BLaER1 (cell line): Measurements from ENCODE around the gene SULT1A2.

Source experiments
- H3K27ac ChIP-seq: shearing (Covaris generic); formaldehyde crosslinking; 2 replicates; pipeline ENCODE4 v1.8.1; 2022
- H3K27me3 ChIP-seq: shearing (Covaris generic); formaldehyde crosslinking; 2 replicates; pipeline ENCODE4 v1.8.1; 2022
- H3K36me3 ChIP-seq: shearing (Covaris generic); formaldehyde crosslinking; 2 replicates; pipeline ENCODE4 v1.8.1; 2022
- H3K4me1 ChIP-seq: shearing (Covaris generic); formaldehyde crosslinking; 2 replicates; pipeline ENCODE4 v1.8.1; 2022
- H3K4me2 ChIP-seq: shearing (Covaris generic); formaldehyde crosslinking; 2 replicates; pipeline ENCODE4 v1.8.1; 2022
- H3K4me3 ChIP-seq: shearing (Covaris generic); formaldehyde crosslinking; 2 replicates; pipeline ENCODE4 v1.8.1; 2022
- H3K9ac ChIP-seq: shearing (Covaris generic); formaldehyde crosslinking; 2 replicates; pipeline ENCODE4 v1.8.1; 2022
- H3K9me3 ChIP-seq: shearing (Covaris generic); formaldehyde crosslinking; 2 replicates; pipeline ENCODE4 v1.8.1; 2022
- H4K20me1 ChIP-seq: shearing (Covaris generic); formaldehyde crosslinking; 2 replicates; pipeline ENCODE4 v1.8.1; 2022
- Cebpa-rat ChIP-seq: shearing (Covaris generic); IDR thresholded peaks from 2 replicates; pipeline ENCODE4 v1.8.1; 2022

Gene SULT1A2

GRCh38 chr16:28586466-28586865 lies 10.4 kb downstream of the SULT1A2 start:
- Histone ChIP-seq H4K20me1 (no peaks in the 10 kb centered on the region), H3K4me2 (no peak overlapping the region), H3K9ac (no peak overlapping the region), H3K9me3 (no peaks in the 10 kb centered on the region), H3K27ac (no peak overlapping the region), H3K27me3 (no peaks in the 10 kb centered on the region), H3K4me1 (no peaks in the 10 kb centered on the region), H3K36me3 (peaks cover 99% of the 10 kb centered on the region), H3K4me3 (no peak overlapping the region)
- no peak for TF ChIP-seq Cebpa-rat

- H4K20me1 ChIP-seq: no peaks in the 10 kb centered on the region
Measured at GRCh38 chr16:28585674-28586073, 11.2 kb downstream of the SULT1A2 start.

DNA sequence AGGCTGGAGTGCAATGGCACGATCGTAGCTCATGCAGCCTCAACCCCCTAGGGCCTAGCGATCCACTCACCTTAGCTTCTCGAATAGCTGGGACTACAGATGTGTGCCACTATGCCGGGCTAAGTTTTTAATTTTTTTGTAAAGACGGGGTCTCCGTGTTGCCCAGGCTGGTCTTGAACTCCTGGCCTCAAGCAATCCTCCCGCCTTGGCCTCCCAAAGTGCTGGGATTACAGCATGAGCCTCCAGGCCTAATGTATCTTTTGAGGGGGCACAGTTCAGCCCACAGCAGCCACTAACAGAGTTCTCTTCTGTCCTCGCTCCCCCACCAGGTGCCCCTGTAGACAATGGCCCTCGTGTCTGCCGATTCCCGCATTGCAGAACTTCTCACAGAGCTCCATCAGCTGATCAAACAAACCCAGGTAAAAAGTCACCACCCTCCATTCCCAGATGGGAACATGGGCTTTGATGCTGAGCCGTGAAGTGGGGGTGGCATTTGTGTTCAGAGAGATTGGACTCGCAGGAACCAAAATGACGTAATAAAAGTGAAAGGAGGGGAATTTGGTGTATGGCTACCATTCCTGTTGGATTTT lies 16.0 kb downstream of the SULT1A2 start:
- Histone ChIP-seq H3K4me3 (no peak overlapping the region), H3K27me3 (no peaks in the 10 kb centered on the region), H3K9me3 (no peaks in the 10 kb centered on the region), H3K4me1 (no peaks in the 10 kb centered on the region), H3K9ac (no peak overlapping the region), H3K4me2 (no peak overlapping the region), H4K20me1 (no peaks in the 10 kb centered on the region; the same call in 1 of the 2 replicates), H3K27ac (no peak overlapping the region), H3K36me3 (peaks cover 57% of the 10 kb centered on the region)
- no peak for TF ChIP-seq Cebpa-rat

More at GRCh38 chr16:28585674-28586073, 11.2 kb downstream of the SULT1A2 start:
- H3K9ac ChIP-seq: no peak overlapping the region
- no peaks in the 10 kb centered on the region for H3K4me1 ChIP-seq
- TF ChIP-seq Cebpa-rat: no peak
- peaks cover 99% of the 10 kb centered on the region for H3K36me3 ChIP-seq
- no peak overlapping the region for H3K4me3 ChIP-seq
- no peak overlapping the region for H3K4me2 ChIP-seq
- H3K9me3 ChIP-seq: no peaks in the 10 kb centered on the region
- H3K27me3 ChIP-seq: no peaks in the 10 kb centered on the region
- H3K27ac ChIP-seq: no peak overlapping the region

DNA sequence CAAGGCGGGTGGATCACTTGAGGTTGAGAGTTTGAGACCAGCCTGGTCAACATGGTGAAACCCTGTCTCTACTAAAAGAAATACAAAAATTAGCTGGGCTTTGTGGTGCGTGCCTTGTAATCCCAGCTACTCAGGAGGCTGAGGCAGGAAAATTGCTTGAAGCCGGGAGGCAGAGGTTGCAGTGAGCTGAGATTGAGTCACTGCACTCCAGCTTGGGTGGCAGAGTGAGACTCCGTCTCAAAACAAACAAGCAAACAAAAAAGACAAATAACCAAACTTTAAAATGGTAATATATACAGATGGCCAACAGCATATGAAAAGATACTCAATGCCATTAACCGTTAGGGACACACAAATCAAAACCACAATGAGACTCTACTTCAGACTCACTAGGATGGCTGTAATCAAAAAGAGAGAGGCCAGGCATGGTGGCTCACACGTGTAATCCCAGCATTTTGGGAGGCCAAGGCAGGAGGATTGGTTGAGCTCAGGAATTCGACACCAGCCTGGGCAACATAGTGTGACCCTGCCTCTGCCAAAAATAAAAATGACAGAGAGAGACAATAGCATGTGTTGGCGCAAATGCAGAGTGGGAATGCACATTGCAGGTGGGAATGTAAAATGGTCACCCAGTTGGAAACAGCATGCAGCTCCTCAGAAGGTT lies 21.3 kb downstream of the SULT1A2 start:
- peaks cover 30% of the 10 kb centered on the region for H3K36me3 ChIP-seq
- H3K27me3 ChIP-seq: no peaks in the 10 kb centered on the region
- no peak overlapping the region for H3K27ac ChIP-seq
- H3K4me2 ChIP-seq: no peak overlapping the region
- peaks cover 22% of the 10 kb centered on the region for H4K20me1 ChIP-seq
- no peaks in the 10 kb centered on the region for H3K9me3 ChIP-seq
- no peak for TF ChIP-seq Cebpa-rat
- H3K4me3 ChIP-seq: no peak overlapping the region
- H3K4me1 ChIP-seq: peaks cover 22% of the 10 kb centered on the region
- no peak overlapping the region for H3K9ac ChIP-seq

DNA sequence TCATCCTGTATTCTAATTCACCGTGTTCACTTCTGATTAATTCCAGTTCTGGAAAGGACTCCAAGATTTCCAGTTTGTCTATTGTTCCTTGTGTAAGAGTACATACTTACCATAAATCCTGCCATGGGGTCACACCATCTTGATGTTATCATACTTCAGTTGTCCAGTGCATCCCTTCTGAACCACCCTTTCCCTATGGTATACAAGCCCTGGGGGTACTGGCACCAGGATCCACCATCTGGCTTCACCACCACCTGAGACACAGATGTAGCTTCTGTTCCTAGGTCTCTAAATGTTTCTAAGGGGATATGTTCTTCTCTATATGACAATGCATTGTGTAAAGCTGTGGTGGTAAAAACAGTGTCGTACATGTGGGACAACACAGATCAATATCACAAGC lies 21.9 kb downstream of the SULT1A2 start:
- Histone ChIP-seq H3K4me3 (no peak overlapping the region), H3K4me1 (peaks cover 22% of the 10 kb centered on the region), H3K36me3 (peaks cover 26% of the 10 kb centered on the region; the same call in 1 of the 2 replicates), H3K9ac (no peak overlapping the region), H3K27me3 (no peaks in the 10 kb centered on the region), H3K4me2 (no peak overlapping the region), H3K27ac (no peak overlapping the region), H4K20me1 (peaks cover 24% of the 10 kb centered on the region), H3K9me3 (no peaks in the 10 kb centered on the region)
- TF ChIP-seq Cebpa-rat: no peak

DNA sequence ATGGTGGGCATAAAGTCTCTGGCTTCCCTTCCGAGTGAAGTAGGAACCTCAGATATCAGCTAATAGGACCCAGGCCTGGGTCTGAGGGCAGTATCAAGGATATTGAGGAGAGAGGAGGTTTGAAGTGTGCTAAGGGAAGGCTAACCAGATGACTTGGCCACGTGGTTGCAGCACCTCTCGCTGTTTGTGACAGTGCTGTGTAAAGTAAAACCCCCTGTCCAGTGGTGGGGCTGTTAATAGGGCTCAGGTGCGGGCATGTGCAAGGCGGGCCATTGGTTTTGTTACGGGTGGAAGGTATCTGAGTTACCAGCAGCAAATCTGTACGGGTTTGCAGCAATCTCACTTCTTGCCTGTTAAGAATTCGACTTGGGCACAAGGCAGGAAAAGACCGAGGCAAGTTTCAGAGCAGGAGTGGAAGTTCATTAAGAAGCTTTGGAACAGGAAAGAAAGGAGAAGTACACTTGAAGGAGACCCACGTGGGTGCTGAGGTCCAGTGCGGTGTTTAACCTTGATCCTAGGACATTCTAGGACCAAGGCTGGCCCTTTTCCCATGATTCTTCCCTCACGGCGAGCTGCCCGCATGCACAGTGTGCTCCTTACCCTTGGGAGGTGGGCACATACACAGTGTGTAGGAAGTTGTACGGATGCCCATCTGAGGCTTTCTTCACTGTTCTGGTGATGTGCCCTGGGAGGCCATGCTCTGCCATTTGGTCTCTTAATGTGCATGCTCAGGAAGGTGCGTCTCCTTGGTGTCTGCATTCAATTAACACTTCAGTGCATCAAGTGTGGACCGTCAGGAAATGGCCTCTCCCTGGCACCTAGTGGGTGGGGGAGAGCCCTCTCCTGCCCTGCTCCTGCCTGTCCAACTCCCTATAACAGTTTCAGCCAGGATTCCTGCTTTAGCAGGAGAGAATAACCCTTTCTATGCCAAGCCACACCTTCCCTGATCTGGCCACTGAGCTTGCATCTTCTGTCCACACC lies 22.8 kb downstream of the SULT1A2 start:
- no peak overlapping the region for H3K9ac ChIP-seq
- peaks cover 32% of the 10 kb centered on the region for H4K20me1 ChIP-seq
- H3K9me3 ChIP-seq: no peaks in the 10 kb centered on the region
- no peak overlapping the region for H3K4me2 ChIP-seq
- TF ChIP-seq Cebpa-rat: no peak
- peaks cover 35% of the 10 kb centered on the region; the same call in 1 of the 2 replicates for H3K36me3 ChIP-seq
- no peaks in the 10 kb centered on the region for H3K27me3 ChIP-seq
- H3K27ac ChIP-seq: no peak overlapping the region
- H3K4me3 ChIP-seq: no peak overlapping the region
- H3K4me1 ChIP-seq: peaks cover 22% of the 10 kb centered on the region

DNA sequence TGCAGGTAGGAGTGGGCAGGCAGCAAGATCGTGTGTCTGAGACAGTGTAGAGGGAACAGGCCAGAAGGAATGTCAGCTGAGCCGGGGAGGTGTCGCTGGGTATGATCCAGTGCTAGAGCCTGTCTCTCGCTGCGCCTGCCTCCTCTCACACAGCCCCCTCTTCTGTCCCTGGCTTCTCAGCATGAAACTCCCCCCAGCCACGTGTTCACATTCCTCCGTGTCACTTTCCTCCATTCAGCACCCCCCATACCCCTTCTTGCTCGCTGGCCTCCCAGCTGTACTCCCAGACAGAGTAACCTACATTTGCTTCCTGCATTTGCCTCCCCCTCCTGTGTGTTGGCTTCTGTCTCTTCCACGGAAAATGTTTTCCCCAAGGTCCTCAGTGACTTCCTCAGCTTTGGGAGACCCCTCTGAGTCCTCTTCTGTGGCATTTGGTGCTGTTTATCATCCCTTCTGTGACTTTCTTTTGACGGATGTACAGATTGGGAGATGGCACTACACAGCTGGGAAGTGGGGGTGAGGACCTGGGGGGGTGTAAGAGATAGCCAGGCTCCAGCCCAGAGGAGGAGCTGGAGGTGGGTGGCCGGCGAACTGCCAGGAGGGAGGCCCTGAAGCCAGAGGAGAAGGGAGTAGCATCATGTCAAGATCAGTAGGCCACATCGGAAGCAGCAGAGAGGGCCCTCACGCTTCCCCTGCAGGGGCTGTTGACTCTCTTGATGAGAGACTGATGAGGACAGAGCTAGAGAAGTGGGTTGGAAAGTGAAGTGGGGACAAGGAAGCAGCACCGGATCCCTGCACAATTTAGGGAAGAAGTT lies 23.9 kb downstream of the SULT1A2 start:
- no peak for TF ChIP-seq Cebpa-rat

GRCh38 chr16:28569968-28570752 lies 26.7 kb downstream of the SULT1A2 start:
- Histone ChIP-seq H3K4me2 (no peak overlapping the region), H4K20me1 (peaks cover 32% of the 10 kb centered on the region), H3K4me3 (no peak overlapping the region), H3K9ac (no peak overlapping the region), H3K27me3 (no peaks in the 10 kb centered on the region), H3K4me1 (peaks cover 22% of the 10 kb centered on the region), H3K36me3 (peaks cover 62% of the 10 kb centered on the region), H3K9me3 (peaks cover 34% of the 10 kb centered on the region), H3K27ac (no peak overlapping the region)
- no peak for TF ChIP-seq Cebpa-rat

More for the DNA sequence above, 23.9 kb downstream of the SULT1A2 start:
- peak overlapping the region; percentile 51 for H3K27ac ChIP-seq
- peak overlapping the region; percentile 53 for H3K4me2 ChIP-seq
- peaks cover 43% of the 10 kb centered on the region; the same call in 1 of the 2 replicates for H3K36me3 ChIP-seq
- no peak overlapping the region for H3K4me3 ChIP-seq
- H4K20me1 ChIP-seq: peaks cover 32% of the 10 kb centered on the region
- peaks cover 6% of the 10 kb centered on the region for H3K9me3 ChIP-seq
- H3K9ac ChIP-seq: peak overlapping the region; percentile 27; the same call in 1 of the 2 replicates
- H3K4me1 ChIP-seq: peaks cover 22% of the 10 kb centered on the region
- H3K27me3 ChIP-seq: no peaks in the 10 kb centered on the region
